Peyer's patch (tissue), 4 donors: Measurements from ENCODE around the gene TMEM256.

Experiments
- CTCF ChIP-seq, 6 experiments: fragments of 450-650 bp in 4 of 6; fragments of 200-600 bp in 2 of 6; sonication (generic) in 1 of 6; IDR thresholded peaks; one replicate each; pipeline ENCODE4 v1.5.1; 2017 to 2019; ENCODE audit warnings: antibody characterized with exemption in 6 of 6, mild to moderate bottlenecking in 3 of 6, moderate library complexity in 1 of 6
- POLR2A ChIP-seq, 2 donors: fragments of 450-650 bp; IDR thresholded peaks; one replicate each; pipeline ENCODE4 v1.5.1; 2017; ENCODE audit warnings: antibody characterized with exemption in 2 of 2, mild to moderate bottlenecking in 2 of 2, moderate library complexity in 2 of 2

- no peak for TF ChIP-seq CTCF (IDR thresholded peaks at IDR 0.05)
- no peak for TF ChIP-seq POLR2A (IDR thresholded peaks at IDR 0.05)
These were observed 44.6 kb upstream of the TMEM256 start for GRCh38 chr17:7448461-7448860.
